Measurements from ENCODE around the gene TPX2. TPM values are rescaled to one million over a fixed set of nuclear protein-coding genes. Genes with fewer than 3 reads are reported as not detected.

The TPX2 gene
- total RNA-seq, 2 experiments from 2014 or later, result 112 to 113 TPM

- Mint-ChIP-seq H3K27me3 (peaks cover 2% of the 10 kb centered on the region), H3K9me3 (no peaks in the 10 kb centered on the region), H3K4me1 (ENCODE audit: low read depth) (peaks cover 2% of the 10 kb centered on the region), H3K36me3 (ENCODE audit: low read depth) (no peaks in the 10 kb centered on the region), H3K4me3 (no peak overlapping the region), H3K27ac (no peak overlapping the region)
- DNase-seq (no peak), ATAC-seq (no peak)
- TF ChIP-seq, protein P1, sequence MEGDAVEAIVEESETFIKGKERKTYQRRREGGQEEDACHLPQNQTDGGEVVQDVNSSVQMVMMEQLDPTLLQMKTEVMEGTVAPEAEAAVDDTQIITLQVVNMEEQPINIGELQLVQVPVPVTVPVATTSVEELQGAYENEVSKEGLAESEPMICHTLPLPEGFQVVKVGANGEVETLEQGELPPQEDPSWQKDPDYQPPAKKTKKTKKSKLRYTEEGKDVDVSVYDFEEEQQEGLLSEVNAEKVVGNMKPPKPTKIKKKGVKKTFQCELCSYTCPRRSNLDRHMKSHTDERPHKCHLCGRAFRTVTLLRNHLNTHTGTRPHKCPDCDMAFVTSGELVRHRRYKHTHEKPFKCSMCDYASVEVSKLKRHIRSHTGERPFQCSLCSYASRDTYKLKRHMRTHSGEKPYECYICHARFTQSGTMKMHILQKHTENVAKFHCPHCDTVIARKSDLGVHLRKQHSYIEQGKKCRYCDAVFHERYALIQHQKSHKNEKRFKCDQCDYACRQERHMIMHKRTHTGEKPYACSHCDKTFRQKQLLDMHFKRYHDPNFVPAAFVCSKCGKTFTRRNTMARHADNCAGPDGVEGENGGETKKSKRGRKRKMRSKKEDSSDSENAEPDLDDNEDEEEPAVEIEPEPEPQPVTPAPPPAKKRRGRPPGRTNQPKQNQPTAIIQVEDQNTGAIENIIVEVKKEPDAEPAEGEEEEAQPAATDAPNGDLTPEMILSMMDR (IDR thresholded peaks at IDR 0.05), result no peak
- CTCF ChIA-PET, result interaction anchor here (0.6 to 3.7 kb wide), 39 partner anchors 8 to 385 kb away, joined by 3 to 51 read pairs (median 4); partner anchors contain the start of genes FOXS1, PDRG1 and XKR7
- intact Hi-C loops (cut with micrococcal nuclease), result no loop called here
- POLR2A ChIA-PET, result interaction anchor here (1.7 kb wide), 1 partner anchor 208 kb away, joined by 6 read pairs; no protein-coding TSS in a partner anchor
Observed at GRCh38 chr20:31823360-31824124, 84.5 kb downstream of the TPX2 start.

DNA sequence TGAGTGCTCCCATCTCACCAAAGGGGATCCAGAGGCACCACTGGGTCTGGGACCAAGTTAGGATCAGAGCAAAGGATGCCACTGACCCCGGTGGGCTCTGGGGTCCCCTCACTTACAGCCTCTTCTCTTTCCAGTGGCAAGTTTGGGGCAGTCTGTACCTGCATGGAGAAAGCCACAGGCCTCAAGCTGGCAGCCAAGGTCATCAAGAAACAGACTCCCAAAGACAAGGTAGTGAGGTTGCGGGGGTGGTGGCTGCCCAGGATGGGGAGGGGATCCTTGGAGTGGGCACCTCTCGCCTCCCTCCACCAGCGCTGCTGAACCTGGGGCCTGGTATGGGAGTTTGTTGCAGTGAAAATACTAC lies 85.0 kb downstream of the TPX2 start:
- no peak for DNase-seq
- H3K27ac Mint-ChIP-seq, result no peak overlapping the region
- H3K4me3 Mint-ChIP-seq, result no peak overlapping the region
- intact Hi-C loops (cut with micrococcal nuclease), result no loop called here
- CTCF ChIA-PET, result interaction anchor here (1.1 to 3.7 kb wide), 10 partner anchors 7 to 207 kb away, joined by 3 to 51 read pairs (median 10); partner anchors contain the start of genes FOXS1 and XKR7
- H3K9me3 Mint-ChIP-seq, result no peaks in the 10 kb centered on the region
- H3K4me1 Mint-ChIP-seq (ENCODE audit: low read depth), result peaks cover 2% of the 10 kb centered on the region
- no peak for ATAC-seq
- H3K36me3 Mint-ChIP-seq (ENCODE audit: low read depth), result no peaks in the 10 kb centered on the region
- H3K27me3 Mint-ChIP-seq, result peaks cover 2% of the 10 kb centered on the region
- TF ChIP-seq, protein P1 (IDR thresholded peaks at IDR 0.05), result no peak
- POLR2A ChIA-PET, result interaction anchor here (1.7 kb wide), 1 partner anchor 207 kb away, joined by 6 read pairs; no protein-coding TSS in a partner anchor

GRCh38 chr20:31824554-31825313 lies 85.6 kb downstream of the TPX2 start:
- no peak for ATAC-seq
- Mint-ChIP-seq H3K27me3 (peaks cover 2% of the 10 kb centered on the region), H3K36me3 (ENCODE audit: low read depth) (no peaks in the 10 kb centered on the region), H3K4me3 (no peak overlapping the region), H3K4me1 (ENCODE audit: low read depth) (peaks cover 2% of the 10 kb centered on the region), H3K9me3 (no peaks in the 10 kb centered on the region), H3K27ac (no peak overlapping the region)
- TF ChIP-seq, protein P1 (IDR thresholded peaks at IDR 0.05), result no peak
- ChIA-PET CTCF (interaction anchor here (0.8 to 2.6 kb wide), 6 partner anchors 8 to 31 kb away, joined by 3 to 16 read pairs (median 4); no protein-coding TSS in a partner anchor), POLR2A (interaction anchor here (1.7 kb wide), 1 partner anchor 207 kb away, joined by 6 read pairs; no protein-coding TSS in a partner anchor)
- intact Hi-C loops (cut with micrococcal nuclease), result no loop called here
- no peak for DNase-seq

GRCh38 chr20:31826074-31826473 lies 87.0 kb downstream of the TPX2 start:
- H3K36me3 Mint-ChIP-seq (ENCODE audit: low read depth), result no peaks in the 10 kb centered on the region
- H3K27me3 Mint-ChIP-seq, result peaks cover 2% of the 10 kb centered on the region
- POLR2A ChIA-PET, result no interaction called here
- H3K9me3 Mint-ChIP-seq, result no peaks in the 10 kb centered on the region
- no peak overlapping the region for H3K4me3 Mint-ChIP-seq
- DNase-seq (no peak), ATAC-seq (no peak)
- peaks cover 2% of the 10 kb centered on the region for H3K4me1 Mint-ChIP-seq (ENCODE audit: low read depth)
- intact Hi-C loops (cut with micrococcal nuclease), result no loop called here
- CTCF ChIA-PET, result interaction anchor here (1.7 to 2.5 kb wide), 2 partner anchors 21 to 27 kb away, joined by 5 to 10 read pairs; no protein-coding TSS in a partner anchor
- TF ChIP-seq, protein P1 (IDR thresholded peaks at IDR 0.05), result no peak
- H3K27ac Mint-ChIP-seq, result no peak overlapping the region
